NB4 (cell line): Measurements from ENCODE around the gene HDAC4.

Source experiments
- MYC ChIP-seq: IDR thresholded peaks from 2 replicates; pipeline ENCODE4 v1.6.1; 2011; ENCODE audit warnings: low read depth, low read length
- POLR2A ChIP-seq: IDR thresholded peaks from 2 replicates; pipeline ENCODE4 v1.6.1; 2011; ENCODE audit warnings: mild to moderate bottlenecking; ENCODE audit not compliant: insufficient read length; ENCODE audit errors: extremely low read depth
- TF ChIP-seq, protein P1 (sequence below): IDR thresholded peaks from one replicate; pipeline ENCODE4 v1.5.1; 2012; ENCODE audit warnings: low read depth, low read length
- TF ChIP-seq, protein P2 (sequence below): IDR thresholded peaks from 2 replicates; pipeline ENCODE4 v1.6.1; 2011; ENCODE audit warnings: low read depth, low read length

DNA sequence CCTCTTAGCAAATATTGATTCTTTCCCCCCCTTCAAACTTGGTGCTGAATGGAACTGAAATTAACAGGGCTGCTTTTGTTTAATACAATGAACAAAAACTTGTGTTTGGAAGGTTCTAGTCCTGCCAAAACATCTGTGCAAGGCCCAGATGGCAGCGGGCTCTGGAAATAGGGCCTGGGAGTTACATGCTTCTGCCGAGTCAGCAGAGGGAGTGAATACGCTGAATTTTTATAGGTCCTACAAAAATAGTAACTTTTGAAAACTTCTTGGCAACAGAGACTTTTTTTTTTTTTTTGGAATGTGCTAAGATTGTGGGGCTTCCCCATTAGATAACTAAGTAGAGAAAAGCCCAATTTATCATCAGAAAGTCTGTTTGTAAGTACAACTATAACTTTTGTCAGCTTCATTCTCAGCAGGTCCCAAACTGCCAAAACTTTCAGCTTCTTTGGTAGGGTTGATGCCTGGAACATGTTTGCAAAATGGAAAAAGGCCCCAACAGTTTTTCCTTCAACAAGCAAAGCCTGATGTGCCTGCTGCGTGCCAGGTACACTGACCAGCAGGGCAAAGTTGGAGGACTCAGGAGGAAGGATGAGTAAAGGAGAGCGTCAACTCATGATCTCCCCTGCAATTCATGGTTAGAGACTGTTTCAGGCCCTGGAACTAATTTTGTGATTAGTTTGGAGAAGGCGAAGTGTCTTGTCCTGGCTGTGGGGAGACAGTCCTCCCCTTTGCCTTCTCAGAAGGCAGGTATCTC is 45.1 kb upstream of the HDAC4 start:
- TF ChIP-seq, protein P1, sequence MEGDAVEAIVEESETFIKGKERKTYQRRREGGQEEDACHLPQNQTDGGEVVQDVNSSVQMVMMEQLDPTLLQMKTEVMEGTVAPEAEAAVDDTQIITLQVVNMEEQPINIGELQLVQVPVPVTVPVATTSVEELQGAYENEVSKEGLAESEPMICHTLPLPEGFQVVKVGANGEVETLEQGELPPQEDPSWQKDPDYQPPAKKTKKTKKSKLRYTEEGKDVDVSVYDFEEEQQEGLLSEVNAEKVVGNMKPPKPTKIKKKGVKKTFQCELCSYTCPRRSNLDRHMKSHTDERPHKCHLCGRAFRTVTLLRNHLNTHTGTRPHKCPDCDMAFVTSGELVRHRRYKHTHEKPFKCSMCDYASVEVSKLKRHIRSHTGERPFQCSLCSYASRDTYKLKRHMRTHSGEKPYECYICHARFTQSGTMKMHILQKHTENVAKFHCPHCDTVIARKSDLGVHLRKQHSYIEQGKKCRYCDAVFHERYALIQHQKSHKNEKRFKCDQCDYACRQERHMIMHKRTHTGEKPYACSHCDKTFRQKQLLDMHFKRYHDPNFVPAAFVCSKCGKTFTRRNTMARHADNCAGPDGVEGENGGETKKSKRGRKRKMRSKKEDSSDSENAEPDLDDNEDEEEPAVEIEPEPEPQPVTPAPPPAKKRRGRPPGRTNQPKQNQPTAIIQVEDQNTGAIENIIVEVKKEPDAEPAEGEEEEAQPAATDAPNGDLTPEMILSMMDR = no peak
- TF ChIP-seq POLR2A (no peak), MYC (no peak)
- TF ChIP-seq, protein P2, sequence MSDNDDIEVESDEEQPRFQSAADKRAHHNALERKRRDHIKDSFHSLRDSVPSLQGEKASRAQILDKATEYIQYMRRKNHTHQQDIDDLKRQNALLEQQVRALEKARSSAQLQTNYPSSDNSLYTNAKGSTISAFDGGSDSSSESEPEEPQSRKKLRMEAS = no peak
